Endothelial cell of umbilical vein (primary cell): ENCODE results near the gene ETV6. TPM values are rescaled to one million over a fixed set of nuclear protein-coding genes. Genes with fewer than 3 reads are reported as not detected.

ENCODE experiments used
- BruUV-seq: library from RNA; stranded (reverse); fragments of 400-500 nt; replicated peaks from 2 replicates; lab custom pipeline; 2021; lab: Mats Ljungman, UMichigan
- CTCF ChIA-PET: fragments of 300-600, 350-600 bp; sonication (Branson Sonifier 250); formaldehyde crosslinking; loops from one replicate; lab custom pipeline; 2021; ENCODE audit warnings: antibody characterized with exemption, inconsistent platforms; lab: Charles Lee
- POLR2A ChIA-PET: fragments of 300-600, 350-600 bp; sonication (Branson Sonifier 250); formaldehyde crosslinking; loops from one replicate; lab custom pipeline; 2021; ENCODE audit warnings: antibody characterized with exemption, inconsistent platforms; lab: Charles Lee
- DNase-seq: peaks from one replicate; pipeline ENCODE4 v3.0.0-alpha.2; 2011; ENCODE audit warnings: low read depth, low spot score
- FAIRE-seq: peaks from 2 replicates; lab custom pipeline; 2011; peaks lifted over from hg19 to GRCh38; lab: Jason Lieb, UNC
- H2AFZ ChIP-seq: 2 replicates; pipeline ENCODE4 v1.6.0; 2012; ENCODE audit warnings: low read depth, low read length, control low read depth, inconsistent platforms
- H3K27ac ChIP-seq: 2 replicates; pipeline ENCODE4 v1.5.1; 2011; ENCODE audit warnings: low read depth, mild to moderate bottlenecking, control low read depth, low read length, moderate library complexity; ENCODE audit not compliant: insufficient read depth
- H3K27me3 ChIP-seq, 2 experiments: 2 replicates each; pipeline versions ENCODE4 v1.6.0 to v1.6.1; 2011; ENCODE audit warnings: low read length in 2 of 2, mixed read lengths in 1 of 2; ENCODE audit not compliant: control insufficient read depth in 2 of 2, insufficient read depth in 2 of 2
- H3K36me3 ChIP-seq, 2 experiments: 2 replicates in 1 of 2; 3 replicates in 1 of 2; pipeline ENCODE4 v1.5.1; 2011; ENCODE audit warnings: low read length in 2 of 2, mild to moderate bottlenecking in 1 of 2, moderate library complexity in 1 of 2; ENCODE audit not compliant: control insufficient read depth in 2 of 2, insufficient read depth in 2 of 2; ENCODE audit errors: extremely low read depth in 1 of 2
- H3K4me1 ChIP-seq: 3 replicates; pipeline ENCODE4 v1.5.1; 2011; ENCODE audit warnings: mild to moderate bottlenecking, low read length; ENCODE audit not compliant: control insufficient read depth, insufficient read depth; ENCODE audit errors: extremely low read depth
- H3K4me2 ChIP-seq: 2 replicates; pipeline ENCODE4 v1.6.1; 2011; ENCODE audit warnings: low read length, control low read depth, mixed read lengths; ENCODE audit not compliant: insufficient read depth
- H3K4me3 ChIP-seq, 3 experiments: fragments of 200-600 bp in 1 of 3; sonication (generic), shearing (Covaris generic) in 1 of 3; replicated peaks in 1 of 3; 2 replicates each; pipeline ENCODE4 v1.5.1; 2011 to 2016; ENCODE audit warnings: control low read depth in 3 of 3, low read length in 3 of 3, mild to moderate bottlenecking in 2 of 3, inconsistent platforms in 1 of 3, low read depth in 1 of 3, moderate library complexity in 1 of 3; ENCODE audit not compliant: insufficient read depth in 1 of 3
- H3K79me2 ChIP-seq: 2 replicates; pipeline ENCODE4 v1.6.0; 2012; ENCODE audit warnings: low read length, inconsistent platforms; ENCODE audit not compliant: control insufficient read depth, insufficient read depth
- H3K9ac ChIP-seq: replicated peaks from 2 replicates; pipeline ENCODE3; 2011; ENCODE audit warnings: low read length, control low read depth; ENCODE audit not compliant: insufficient read depth; ENCODE audit errors: extremely low read depth
- H3K9me1 ChIP-seq: replicated peaks from 3 replicates; pipeline ENCODE4 v1.6.0; 2011; ENCODE audit warnings: mild to moderate bottlenecking, low read length; ENCODE audit not compliant: control insufficient read depth, insufficient read depth; ENCODE audit errors: extremely low read depth
- H3K9me3 ChIP-seq: replicated peaks from 2 replicates; pipeline ENCODE4 v1.5.1; 2012; ENCODE audit warnings: low read length, inconsistent platforms; ENCODE audit not compliant: control insufficient read depth, insufficient read depth
- H4K20me1 ChIP-seq: replicated peaks from 2 replicates; pipeline ENCODE3; 2011; ENCODE audit warnings: mild to moderate bottlenecking, low read length; ENCODE audit not compliant: control insufficient read depth, insufficient read depth; ENCODE audit errors: extremely low read depth
- CTCF ChIP-seq, 2 donors: IDR thresholded peaks; 1 replicate in 1 of 2; 2 replicates in 1 of 2; pipeline ENCODE4 v1.5.1; 2011; ENCODE audit warnings: low read length in 2 of 2, mild to moderate bottlenecking in 2 of 2, moderate library complexity in 2 of 2, control low read depth in 1 of 2, inconsistent platforms in 1 of 2, low read depth in 1 of 2; ENCODE audit not compliant: insufficient read depth in 1 of 2; ENCODE audit errors: extremely low read depth in 1 of 2
- EZH2 ChIP-seq: IDR thresholded peaks from 2 replicates; pipeline ENCODE4 v1.6.1; 2012; ENCODE audit warnings: borderline replicate concordance, low read depth, mild to moderate bottlenecking, moderate library complexity, low read length, inconsistent platforms; ENCODE audit not compliant: severe bottlenecking
- FOS ChIP-seq: IDR thresholded peaks from 2 replicates; pipeline ENCODE4 v1.6.1; 2011; ENCODE audit warnings: mild to moderate bottlenecking, low read length, moderate library complexity, borderline replicate concordance; ENCODE audit not compliant: insufficient read depth
- GATA2 ChIP-seq: IDR thresholded peaks from 2 replicates; pipeline ENCODE4 v1.7.0; 2011; ENCODE audit warnings: low read depth, mild to moderate bottlenecking, moderate library complexity, mixed read lengths, low read length; ENCODE audit not compliant: insufficient read length, insufficient read depth
- JUN ChIP-seq: IDR thresholded peaks from 2 replicates; pipeline ENCODE4 v1.6.1; 2011; ENCODE audit warnings: borderline replicate concordance, low read depth; ENCODE audit not compliant: insufficient read length, insufficient read depth
- MAX ChIP-seq: IDR thresholded peaks from 2 replicates; pipeline ENCODE4 v1.6.1; 2011; ENCODE audit not compliant: insufficient read depth, insufficient read length
- MYC ChIP-seq: IDR thresholded peaks from one replicate; pipeline ENCODE4 v1.6.1; 2011; ENCODE audit warnings: mild to moderate bottlenecking, low read depth, low read length
- POLR2A ChIP-seq: IDR thresholded peaks from 2 replicates; pipeline ENCODE4 v1.6.1; 2012; ENCODE audit warnings: low read depth, mild to moderate bottlenecking, control low read depth, low read length
- POLR2AphosphoS5 ChIP-seq: IDR thresholded peaks from 2 replicates; pipeline ENCODE4 v1.6.1; 2012; ENCODE audit warnings: low read depth, mild to moderate bottlenecking, control low read depth, low read length, moderate library complexity; ENCODE audit not compliant: insufficient read depth
- dilution Hi-C: fragments of 300-500 bp; cut with MboI; formaldehyde crosslinking; loops from one replicate; pipeline ENCODE4 v1.15.0; 2019; ENCODE audit warnings: low sequenced_read_pairs; ENCODE audit not compliant: extremely low pct_ligation_motif_present
- intact Hi-C: fragments of 100-400 bp; cut with micrococcal nuclease; formaldehyde crosslinking; loops from one replicate; pipeline ENCODE4 v1.10.0; 2022
- polyA plus RNA-seq, 4 experiments: library from polyadenylated mRNA; depleted of rRNA in 3 of 4; stranded (reverse) in 3 of 4; unstranded in 1 of 4; fragments of >200 nt; gene quantifications; 2 replicates each; pipeline versions ENCODE4 v1.2.1 to v1.2.3, GENCODE V29; 2011 to 2012; ENCODE audit warnings: missing spikeins in 1 of 4
- total RNA-seq: library from RNA; stranded (reverse); gene quantifications from 2 replicates; pipeline ENCODE4 v1.2.3, GENCODE V29; 2021

The ETV6 gene
- total and polyA plus RNA-seq, 2 donors (not counting 3 experiments of a cell fraction or from before 2014, with no cell fraction given): 15.9 to 57.1 TPM

- TF ChIP-seq MAX (no peak), GATA2 (no peak), FOS (no peak), MYC (no peak), JUN (no peak), POLR2AphosphoS5 (no peak), POLR2A (no peak), EZH2 (no peak), CTCF (IDR thresholded peaks at IDR 0.05; ENCODE audit: extremely low read depth in 1 of 2, insufficient read depth in 1 of 2, low read depth in 1 of 2, low read length in 2 of 2) (no peak)
- no peak for FAIRE-seq
- Histone ChIP-seq H3K36me3 (no peaks in the 10 kb centered on the region), H3K79me2 (peaks cover 74% of the 10 kb centered on the region), H3K4me3 (no peak overlapping the region), H4K20me1 (no peaks in the 10 kb centered on the region), H3K27me3 (no peaks in the 10 kb centered on the region), H3K9ac (no peak overlapping the region), H3K9me1 (no peaks in the 10 kb centered on the region), H3K4me1 (peaks cover 29% of the 10 kb centered on the region), H3K27ac (no peak overlapping the region), H2AFZ (no peak overlapping the region), H3K4me2 (no peak overlapping the region), H3K9me3 (no peaks in the 10 kb centered on the region)
- no peak for DNase-seq
- no TSS peak for BruUV-seq
- dilution Hi-C loops (no loop called here), intact Hi-C loops (loop anchor here (5.0 kb wide), 2 partner anchors 33 to 298 kb away; no protein-coding TSS in a partner anchor)
- ChIA-PET CTCF (interaction anchor here (1.0 to 1.7 kb wide), 5 partner anchors 9 to 298 kb away, joined by 3 to 17 read pairs (median 4); no protein-coding TSS in a partner anchor), POLR2A (no interaction called here)
These were observed 85.2 kb downstream of the ETV6 start for GRCh38 chr12:11734580-11735180.
